Choroid plexus epithelial cell (primary cell): ENCODE data around the gene ZNRF1.

Experiments used
- DNase-seq: peaks from one replicate; pipeline ENCODE4 v3.0.0-alpha.2; 2010; ENCODE audit warnings: low read depth
- H3K4me3 ChIP-seq: 2 replicates; pipeline ENCODE4 v1.5.1; 2011; ENCODE audit warnings: low read depth, mild to moderate bottlenecking, control low read depth, low read length, moderate library complexity
- CTCF ChIP-seq: conservative IDR thresholded peaks from 2 replicates; pipeline ENCODE4 v1.5.1; 2011; ENCODE audit warnings: low read depth, mild to moderate bottlenecking, control low read depth, inconsistent platforms, low read length, moderate library complexity

ZNRF1 gene

DNA sequence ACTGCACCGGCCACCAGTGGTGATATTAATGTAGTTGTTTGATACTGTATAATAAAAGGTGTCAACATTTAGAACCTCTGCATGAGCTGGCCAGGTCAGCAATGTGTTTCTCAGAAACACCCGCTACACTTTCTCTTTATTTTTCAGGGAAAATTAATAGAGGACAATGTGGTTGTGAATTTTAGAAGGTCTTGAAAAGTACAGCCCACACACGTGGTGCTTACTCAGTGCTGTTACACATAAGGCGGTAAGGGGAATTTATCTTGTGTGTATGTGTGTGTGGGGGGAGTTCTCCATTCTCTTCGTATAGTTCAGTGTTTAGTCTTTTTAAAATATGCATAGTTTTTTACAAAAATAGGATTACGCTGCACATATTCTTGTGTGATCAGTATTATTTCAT lies 145.1 kb downstream of the ZNRF1 start:
- no peak for TF ChIP-seq CTCF
- no peak overlapping the region for H3K4me3 ChIP-seq
- DNase-seq, result no peak

DNA sequence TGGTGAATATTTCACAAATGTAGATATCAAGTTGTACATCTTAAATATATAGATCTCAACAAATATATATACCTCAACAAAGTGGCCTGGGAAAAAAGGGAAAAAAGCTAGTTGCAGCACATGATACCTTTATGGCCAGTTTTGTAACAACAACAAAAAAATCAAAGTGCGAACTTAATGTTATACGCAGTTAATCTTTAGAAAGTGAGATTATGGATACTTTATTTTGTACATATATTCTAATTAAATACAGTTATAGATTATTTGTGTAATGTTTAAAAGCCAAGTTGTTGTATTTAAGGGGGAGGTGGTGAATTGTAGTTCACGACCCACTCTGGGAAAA lies 149.1 kb downstream of the ZNRF1 start:
- no peak for DNase-seq
- no peak for TF ChIP-seq CTCF
- peak overlapping the region; percentile 100 for H3K4me3 ChIP-seq

GRCh38 chr16:75148311-75149195 lies 149.7 kb downstream of the ZNRF1 start, which contains the start of gene ZFP1:
TSS of gene ZFP1 (plus strand) at chr16:75148524. CDS start at chr16:75152952, 4,428 bp downstream.
- TF ChIP-seq CTCF, result no peak
- DNase-seq, result peak; percentile 94
- H3K4me3 ChIP-seq, result peak within 1 kb of the TSS; percentile 100

GRCh38 chr16:75151798-75152197 lies 153.0 kb downstream of the ZNRF1 start:
- no peak for TF ChIP-seq CTCF
- no peak overlapping the region for H3K4me3 ChIP-seq
- no peak for DNase-seq

DNA sequence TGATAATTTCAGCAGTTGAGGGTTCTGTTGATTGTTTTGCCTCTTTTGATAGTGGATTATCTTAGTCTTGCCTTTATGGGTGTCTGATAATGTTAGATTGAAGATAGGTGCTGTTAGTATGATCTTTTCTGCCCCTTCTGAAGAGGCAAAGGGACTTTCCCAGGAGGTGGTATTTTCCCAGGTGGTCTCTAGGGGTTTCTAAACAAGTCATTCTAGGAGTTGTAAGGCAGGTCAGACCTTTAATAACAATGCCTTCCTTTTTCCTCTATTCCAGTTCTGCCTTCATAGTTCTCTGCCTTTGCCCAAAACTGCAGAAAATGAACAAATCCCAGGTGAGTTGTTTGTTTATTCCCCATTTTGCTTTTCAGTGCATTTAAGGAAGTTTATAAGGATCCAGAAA lies 153.8 kb downstream of the ZNRF1 start:
- no peak for TF ChIP-seq CTCF
- H3K4me3 ChIP-seq, result no peak overlapping the region
- DNase-seq, result no peak

DNA sequence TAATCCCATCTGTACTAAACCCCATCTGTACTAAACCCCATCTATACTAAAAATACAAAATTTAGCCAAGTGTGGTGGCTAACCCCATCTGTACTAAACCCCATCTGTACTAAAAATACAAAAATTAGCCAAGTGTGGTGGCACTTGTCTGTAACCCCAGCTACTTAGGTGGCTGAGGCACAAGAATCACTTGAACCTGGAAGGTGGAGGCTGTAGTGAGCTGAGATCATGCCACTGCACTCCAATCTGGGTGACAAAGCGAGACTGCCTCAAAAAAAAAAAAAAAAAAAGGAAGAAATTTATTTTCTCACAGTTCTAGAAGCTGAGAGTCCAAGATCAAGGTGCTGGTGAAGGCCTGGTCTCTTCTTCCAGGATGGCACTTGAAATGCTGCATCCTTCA lies 161.6 kb downstream of the ZNRF1 start:
- H3K4me3 ChIP-seq, result no peak overlapping the region
- no peak for DNase-seq
- no peak for TF ChIP-seq CTCF
